NOMO-1 (cell line): ENCODE measurements around the gene LAMC3.

Experiments
- DNase-seq, 2 experiments: peaks; one replicate each; lab custom pipeline; 2025; ENCODE audit not compliant: unreplicated experiment in 2 of 2; lab: John Stamatoyannopoulos, UW

The LAMC3 gene

GRCh38 chr9:131010482-131011273, 1.7 kb downstream of the LAMC3 start:
- no peak for DNase-seq

- DNase-seq, result no peak
These were observed 2.5 kb downstream of the LAMC3 start for GRCh38 chr9:131011274-131012022.

DNA sequence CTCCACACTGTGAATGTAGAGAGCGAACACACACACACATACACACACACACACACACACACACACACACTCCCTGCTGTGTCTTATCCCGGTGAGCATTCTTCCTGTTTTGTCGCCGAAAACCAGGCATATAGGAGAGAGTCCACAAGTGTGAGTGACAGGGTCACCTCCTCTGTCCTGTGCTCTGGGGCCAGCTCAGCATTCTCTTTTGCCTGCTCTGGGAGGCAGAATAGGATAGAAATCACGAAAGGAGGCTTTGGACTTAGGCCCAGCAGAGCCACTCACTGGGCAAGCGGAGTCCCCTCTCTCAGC, 3.0 kb downstream of the LAMC3 start:
- no peak for DNase-seq

- DNase-seq, result no peak
These were observed 3.5 kb downstream of the LAMC3 start for GRCh38 chr9:131012396-131012917.

- DNase-seq, result no peak
These were observed 4.2 kb downstream of the LAMC3 start for GRCh38 chr9:131013015-131013755.

- no peak for DNase-seq
These were observed 5.0 kb downstream of the LAMC3 start for GRCh38 chr9:131013771-131014676.

GRCh38 chr9:131015112-131015511, 6.1 kb downstream of the LAMC3 start:
- no peak for DNase-seq

DNA sequence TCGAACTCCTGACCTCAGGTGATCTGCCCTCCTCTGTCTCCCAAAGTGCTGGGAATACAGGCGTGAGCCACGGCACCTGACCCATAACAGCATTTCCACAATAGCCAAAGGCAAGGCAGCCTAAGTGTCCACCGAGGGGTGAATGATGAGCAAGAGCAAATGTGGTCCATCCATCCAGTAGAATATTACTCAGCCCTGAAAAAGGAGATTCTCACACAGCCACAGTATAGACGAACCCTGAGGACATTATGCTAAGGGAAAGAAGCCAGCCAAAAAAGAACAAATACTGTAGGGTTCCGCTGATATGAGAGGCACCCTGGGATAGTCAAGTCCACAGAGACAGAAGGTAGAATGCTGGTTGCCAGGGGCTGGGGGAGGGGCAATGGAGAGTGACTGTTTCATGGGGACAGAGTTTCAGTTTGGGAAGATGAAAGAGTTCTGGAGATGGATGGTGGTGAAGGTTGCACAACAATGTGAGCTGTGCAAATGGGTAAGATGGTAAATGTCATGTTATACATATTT, 7.0 kb downstream of the LAMC3 start:
- DNase-seq, result no peak

- no peak for DNase-seq
These were observed 8.1 kb downstream of the LAMC3 start for GRCh38 chr9:131017067-131017466.

DNA sequence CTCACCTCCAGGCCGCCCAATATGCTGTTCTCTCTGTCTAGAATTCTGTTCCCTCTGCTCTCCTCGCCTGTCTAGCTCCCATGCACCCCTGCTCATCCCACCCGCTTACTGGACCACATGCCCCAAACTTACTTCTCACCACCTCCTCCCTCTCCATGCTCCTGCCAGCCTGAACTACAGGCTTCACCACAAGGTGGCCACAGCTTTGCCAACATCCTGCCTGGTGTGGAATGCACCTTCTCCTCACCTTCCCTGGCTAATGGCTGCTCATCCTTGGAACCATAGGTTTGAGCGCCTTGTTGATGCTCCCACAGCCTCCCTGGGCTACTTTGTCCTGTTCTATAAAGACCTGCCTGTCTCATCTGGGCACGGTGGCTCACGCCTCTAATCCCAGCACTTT, 9.6 kb downstream of the LAMC3 start:
- DNase-seq, result no peak

DNA sequence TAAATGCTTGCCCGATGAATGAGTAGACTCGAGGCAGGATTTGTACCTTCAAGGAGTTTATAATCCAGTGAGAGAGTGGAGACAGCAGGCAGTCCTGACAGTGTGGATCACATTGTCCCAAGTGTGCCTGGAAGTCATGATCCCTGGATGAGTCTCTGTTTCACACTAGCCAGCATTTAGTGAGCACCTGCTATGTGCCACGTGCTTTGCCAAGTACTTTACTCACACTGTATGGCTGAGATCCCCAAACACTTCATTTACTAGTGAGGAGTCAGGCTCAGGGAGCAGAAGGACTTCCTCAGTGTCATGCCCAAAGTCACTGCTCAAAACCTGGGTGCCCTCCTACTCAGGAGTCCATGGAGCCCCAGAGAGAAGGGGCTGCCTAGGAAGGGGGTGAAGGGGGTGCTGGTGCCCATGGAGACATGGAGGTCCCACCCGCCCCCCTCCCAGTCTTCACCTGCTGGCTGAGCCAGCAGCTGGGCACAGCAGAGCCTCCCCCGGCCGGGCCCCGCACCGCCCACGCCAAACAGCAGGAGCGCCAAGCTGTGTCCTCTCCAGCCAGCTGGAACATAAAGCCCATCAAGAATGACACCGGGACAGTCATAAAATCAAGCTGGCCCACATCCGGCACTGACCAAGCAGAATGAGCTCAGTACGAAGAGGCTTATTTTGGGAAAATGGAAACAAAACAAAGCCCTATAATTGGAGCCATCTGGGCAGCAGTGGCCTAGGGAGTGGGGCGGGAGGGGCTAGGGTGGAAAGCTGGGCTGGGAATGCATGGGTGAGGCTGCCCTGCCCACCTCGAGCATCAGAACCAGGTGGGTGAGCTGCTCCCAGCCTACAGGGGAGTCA, 10.6 kb downstream of the LAMC3 start:
- no peak for DNase-seq

DNA sequence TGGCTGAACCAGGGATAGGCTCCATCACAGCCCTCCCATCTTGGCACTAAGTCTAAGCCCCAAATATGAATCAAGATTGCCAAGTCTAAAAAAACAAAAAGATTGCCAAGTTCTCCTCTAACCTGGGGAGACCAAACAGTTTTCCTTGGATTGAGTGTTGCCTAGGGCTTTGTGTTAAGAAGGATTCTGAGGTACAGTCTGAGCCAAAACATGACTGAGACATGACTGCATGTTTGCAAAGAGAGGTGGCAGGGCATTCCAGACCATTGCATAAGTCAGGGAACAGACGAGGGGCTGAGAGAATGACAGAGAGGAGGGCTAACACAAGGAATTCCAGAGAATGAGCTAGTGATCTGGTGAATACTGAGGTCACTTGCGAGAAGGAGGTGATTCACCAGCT, 11.4 kb downstream of the LAMC3 start:
- no peak for DNase-seq

- DNase-seq, result no peak
These were observed 11.9 kb downstream of the LAMC3 start for GRCh38 chr9:131020862-131021261.

DNA sequence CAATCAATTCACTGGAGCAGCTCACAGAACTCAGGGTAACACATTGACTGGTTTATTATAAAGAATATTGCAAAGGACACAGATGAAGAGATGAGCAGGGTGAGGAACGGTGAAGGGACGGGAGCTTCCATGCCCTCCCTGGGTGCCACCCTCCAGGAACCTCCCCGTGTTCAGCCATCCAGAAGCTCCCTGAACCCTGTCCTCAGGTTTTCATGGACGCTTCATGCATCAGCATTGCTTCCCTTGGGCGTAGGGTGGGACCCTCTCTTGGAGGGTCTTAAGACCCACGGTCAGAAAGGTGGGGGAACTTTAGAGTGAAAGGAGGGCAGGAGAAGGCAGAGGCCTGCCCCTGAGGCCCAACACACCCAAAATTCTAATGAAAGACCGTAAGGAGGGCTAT, 12.8 kb downstream of the LAMC3 start:
- no peak for DNase-seq

- DNase-seq, result no peak
These were observed 16.2 kb downstream of the LAMC3 start for GRCh38 chr9:131024978-131025868.

GRCh38 chr9:131025953-131026858, 17.2 kb downstream of the LAMC3 start:
- no peak for DNase-seq
